Measurements from ENCODE around the gene RUNX3.

- TF ChIP-seq, protein P1, sequence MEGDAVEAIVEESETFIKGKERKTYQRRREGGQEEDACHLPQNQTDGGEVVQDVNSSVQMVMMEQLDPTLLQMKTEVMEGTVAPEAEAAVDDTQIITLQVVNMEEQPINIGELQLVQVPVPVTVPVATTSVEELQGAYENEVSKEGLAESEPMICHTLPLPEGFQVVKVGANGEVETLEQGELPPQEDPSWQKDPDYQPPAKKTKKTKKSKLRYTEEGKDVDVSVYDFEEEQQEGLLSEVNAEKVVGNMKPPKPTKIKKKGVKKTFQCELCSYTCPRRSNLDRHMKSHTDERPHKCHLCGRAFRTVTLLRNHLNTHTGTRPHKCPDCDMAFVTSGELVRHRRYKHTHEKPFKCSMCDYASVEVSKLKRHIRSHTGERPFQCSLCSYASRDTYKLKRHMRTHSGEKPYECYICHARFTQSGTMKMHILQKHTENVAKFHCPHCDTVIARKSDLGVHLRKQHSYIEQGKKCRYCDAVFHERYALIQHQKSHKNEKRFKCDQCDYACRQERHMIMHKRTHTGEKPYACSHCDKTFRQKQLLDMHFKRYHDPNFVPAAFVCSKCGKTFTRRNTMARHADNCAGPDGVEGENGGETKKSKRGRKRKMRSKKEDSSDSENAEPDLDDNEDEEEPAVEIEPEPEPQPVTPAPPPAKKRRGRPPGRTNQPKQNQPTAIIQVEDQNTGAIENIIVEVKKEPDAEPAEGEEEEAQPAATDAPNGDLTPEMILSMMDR (conservative IDR thresholded peaks at IDR 0.05; ENCODE audit: low read length), result no peak
- TF ChIP-seq EZH2phosphoT487 (IDR thresholded peaks at IDR 0.05; ENCODE audit: borderline replicate concordance, low read depth, low read length), result no peak
These were observed 17.5 kb downstream of the RUNX3 start for GRCh38 chr1:24912376-24913273.
